Muscle of leg (tissue), 11 donors: Measurements from ENCODE around the gene APP. TPM values are rescaled to one million over a fixed set of nuclear protein-coding genes. Genes with fewer than 3 reads are reported as not detected.

ENCODE experiments used
- DNase-seq: peaks from one replicate; pipeline ENCODE4 v3.0.0; 2013
- H3K27ac ChIP-seq: one replicate; pipeline ENCODE4 v1.5.1; 2013; ENCODE audit warnings: mild to moderate bottlenecking, low read length, control low read depth
- H3K27me3 ChIP-seq: one replicate; pipeline ENCODE4 v1.6.1; 2013; ENCODE audit warnings: low read length; ENCODE audit not compliant: control insufficient read depth, insufficient read depth
- H3K36me3 ChIP-seq: one replicate; pipeline ENCODE4 v1.6.1; 2013; ENCODE audit warnings: low read length; ENCODE audit not compliant: control insufficient read depth, insufficient read depth
- H3K4me1 ChIP-seq: one replicate; pipeline ENCODE4 v1.6.1; 2013; ENCODE audit warnings: low read length; ENCODE audit not compliant: control insufficient read depth, insufficient read depth
- H3K4me3 ChIP-seq: one replicate; pipeline ENCODE4 v1.5.1; 2013; ENCODE audit warnings: low read length, control low read depth
- H3K9me3 ChIP-seq: replicated peaks from 2 replicates; pipeline ENCODE4 v1.6.1; 2013; ENCODE audit warnings: low read depth, low read length; ENCODE audit not compliant: control insufficient read depth
- WGBS: methylation state at CpG from one replicate; pipeline ENCODE4 v1.1.5; 2013; ENCODE audit warnings: missing lambda C conversion rate; ENCODE audit not compliant: insufficient coverage; 5-methylcytosine and 5-hydroxymethylcytosine counted together
- polyA plus RNA-seq, 8 donors: library from polyadenylated mRNA; unstranded; fragments of 120-200 nt; gene quantifications; one replicate each; pipeline versions ENCODE4 v1.2.1 to v1.2.3, GENCODE V29; 2013; ENCODE audit warnings: inconsistent platforms in 1 of 8, low replicate concordance in 1 of 8; ENCODE audit not compliant: insufficient read length in 8 of 8, insufficient read depth in 1 of 8
- total RNA-seq: library from RNA; stranded (reverse); fragments of 120-200 nt; gene quantifications from one replicate; pipeline ENCODE4 v1.2.4, GENCODE V29; 2013

Gene APP
- total and polyA plus RNA-seq, 9 donors: 154 to 476 (median 322) TPM

DNA sequence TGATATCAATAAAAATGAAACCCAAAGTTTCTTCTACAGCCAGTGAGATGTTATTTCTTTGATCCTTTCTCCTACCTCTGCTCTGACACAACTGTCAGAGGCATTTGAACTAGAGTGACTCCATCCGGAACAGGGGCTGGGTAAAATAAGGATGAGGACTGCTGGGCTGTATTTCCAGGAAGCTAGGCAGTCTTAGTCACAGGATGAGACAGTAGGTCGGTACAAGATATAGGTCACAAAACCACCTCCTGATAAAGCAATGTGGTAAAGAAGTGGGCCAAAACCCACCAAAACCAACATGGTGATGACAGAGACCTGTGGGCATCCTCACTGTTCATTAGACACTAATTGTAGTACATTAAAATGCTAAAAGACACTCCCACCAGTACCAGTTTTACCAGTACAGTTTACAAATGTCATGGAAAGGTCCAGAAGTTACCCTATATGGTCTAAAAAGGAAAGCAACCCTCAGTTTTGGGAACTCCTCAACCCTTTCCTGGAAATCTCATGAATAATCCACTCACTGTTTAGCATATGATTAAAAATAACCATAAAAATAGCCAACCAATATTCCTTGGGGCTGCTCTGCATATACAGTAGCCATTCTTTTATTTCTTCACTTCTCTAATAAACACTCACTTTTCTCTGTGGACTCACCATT lies 339.1 kb downstream of the APP start:
- Histone ChIP-seq H3K4me1 (no peaks in the 10 kb centered on the region), H3K9me3 (peaks cover 6% of the 10 kb centered on the region), H3K4me3 (no peak overlapping the region), H3K27me3 (no peaks in the 10 kb centered on the region), H3K36me3 (no peaks in the 10 kb centered on the region), H3K27ac (no peak overlapping the region)
- no peak for DNase-seq
- no CpG with 5 or more reads among the region's 2 CpGs for WGBS
